Pancreas (tissue), 10 donors: ENCODE measurements around the gene BTBD19. TPM values are rescaled to one million over a fixed set of nuclear protein-coding genes. Genes with fewer than 3 reads are reported as not detected.

Source experiments
- ATAC-seq, 4 donors: fragments of 200-7000 bp; cut with Tn5 transposase; one replicate each; pipeline versions ENCODE4 v1.8.0 to v1.9.1; 2020; ENCODE audit warnings: mild to moderate bottlenecking in 4 of 4, moderate library complexity in 4 of 4
- DNase-seq, 6 donors: peaks; one replicate each; pipeline ENCODE4 v3.0.0-alpha.2; 2020
- FAIRE-seq: peaks from 2 replicates; lab custom pipeline; 2012; peaks lifted over from hg19 to GRCh38; lab: Jason Lieb, UNC
- H3K27ac ChIP-seq, 4 donors: fragments of 200-600 bp; sonication (generic); 1 replicate in 3 of 4; 2 replicates in 1 of 4; pipeline versions ENCODE4 v1.5.0 to v1.8.0; 2020
- H3K27me3 ChIP-seq, 4 donors: fragments of 200-600 bp; one replicate each; pipeline ENCODE4 v1.8.0; 2021
- H3K36me3 ChIP-seq, 3 donors: fragments of 200-600 bp; sonication (generic) in 1 of 3; one replicate each; pipeline versions ENCODE4 v1.5.0 to v1.8.0; 2020 to 2021
- H3K4me1 ChIP-seq, 3 donors: fragments of 200-600 bp; one replicate each; pipeline ENCODE4 v1.8.0; 2021
- H3K4me3 ChIP-seq, 4 donors: fragments of 200-600 bp; sonication (generic) in 2 of 4; one replicate each; pipeline versions ENCODE4 v1.5.0 to v1.8.0; 2020 to 2021
- H3K9me3 ChIP-seq, 4 donors: fragments of 200-600 bp; one replicate each; pipeline ENCODE4 v1.8.0; 2021
- WGBS, 2 donors: extraction: QIAGEN DNeasy Blood & Tissue Kit; methylation state at CpG; one replicate each; pipeline ENCODE4 v1.1.7; 2013; 5-methylcytosine and 5-hydroxymethylcytosine counted together
- intact Hi-C, 3 donors: fragments of 100-400 bp; cut with DNase I; formaldehyde crosslinking; loops; one replicate each; pipeline versions ENCODE4 v1.11.1 to v1.14.2; 2022
- polyA plus RNA-seq, 2 donors: library from polyadenylated mRNA; stranded (reverse); fragments of 200-250 nt; gene quantifications; one replicate each; pipeline ENCODE4 v1.2.3, GENCODE V29; 2013
- total RNA-seq, 6 donors: library from RNA; stranded (reverse); fragmentation: NEBNext Ultra II Directional in 4 of 6; extraction: Animal tissue kit (Norgen Biotek cat#: 25700) in 4 of 6; gene quantifications; one replicate each; pipeline versions ENCODE4 v1.2.1 to v1.2.4, GENCODE V29; 2021 to 2023
- TF ChIP-seq, protein P1 (sequence below), 4 donors: fragments of 200-600 bp; sonication (generic) in 3 of 4; IDR thresholded peaks; one replicate each; pipeline versions ENCODE4 v1.5.0 to v1.8.0; 2021; ENCODE audit warnings: antibody characterized with exemption in 4 of 4
- donor health status: healthy with polysubstance abuse.
- donor health status: DM: no; HTN: no; CAD: no; lungs with moderate emphysema.
- donor health status: DM: no; HTN: no; CAD: no.
- donor health status: control.
- donor health status: control.
- donor health status: Bipolar disorder and iron deficiency.
- donor health status: DM: yes; HTN: yes; CAD: no.
- donor health status: DM: no; HTN: no; CAD: no.
- donor health status: DM: no; HTN: no; CAD: no.
- donor health status: DM: yes; HTN: yes; CAD: no.

BTBD19 gene
- total and polyA plus RNA-seq, 8 donors = 0.91 to 5.7 (median 2.6) TPM

DNA sequence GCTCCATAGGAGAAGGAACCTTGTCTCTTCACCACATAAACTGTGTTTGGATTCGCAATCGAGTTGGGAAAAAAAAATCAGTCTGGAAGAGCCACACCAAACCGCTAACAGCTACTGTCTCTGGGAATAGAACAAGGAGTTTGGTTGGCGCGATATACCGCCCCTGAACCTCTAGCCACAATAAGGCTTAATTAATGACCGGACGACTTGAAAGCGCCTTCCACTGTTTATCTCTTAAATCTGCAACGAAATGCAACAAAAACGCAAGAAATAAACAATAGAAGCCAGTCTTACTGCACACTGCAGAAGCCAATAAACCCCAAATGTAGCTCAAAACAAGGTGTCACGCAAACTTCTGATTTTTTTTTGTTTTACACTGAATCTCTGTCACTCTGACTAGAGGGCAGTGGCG is 10.9 kb downstream of the BTBD19 start:
- intact Hi-C loops = no loop called here
- Histone ChIP-seq H3K4me1 (peaks cover 0 to 7% (median 0%) of the 10 kb centered on the region in 3 donors), H3K36me3 (no peaks in the 10 kb centered on the region), H3K27me3 (no peaks in the 10 kb centered on the region), H3K4me3 (peak overlapping the region in 2 of 4 donors; percentile 48 to 62), H3K27ac (peak overlapping the region; percentile 89 to 99 (median 96)), H3K9me3 (no peaks in the 10 kb centered on the region)
- TF ChIP-seq, protein P1, sequence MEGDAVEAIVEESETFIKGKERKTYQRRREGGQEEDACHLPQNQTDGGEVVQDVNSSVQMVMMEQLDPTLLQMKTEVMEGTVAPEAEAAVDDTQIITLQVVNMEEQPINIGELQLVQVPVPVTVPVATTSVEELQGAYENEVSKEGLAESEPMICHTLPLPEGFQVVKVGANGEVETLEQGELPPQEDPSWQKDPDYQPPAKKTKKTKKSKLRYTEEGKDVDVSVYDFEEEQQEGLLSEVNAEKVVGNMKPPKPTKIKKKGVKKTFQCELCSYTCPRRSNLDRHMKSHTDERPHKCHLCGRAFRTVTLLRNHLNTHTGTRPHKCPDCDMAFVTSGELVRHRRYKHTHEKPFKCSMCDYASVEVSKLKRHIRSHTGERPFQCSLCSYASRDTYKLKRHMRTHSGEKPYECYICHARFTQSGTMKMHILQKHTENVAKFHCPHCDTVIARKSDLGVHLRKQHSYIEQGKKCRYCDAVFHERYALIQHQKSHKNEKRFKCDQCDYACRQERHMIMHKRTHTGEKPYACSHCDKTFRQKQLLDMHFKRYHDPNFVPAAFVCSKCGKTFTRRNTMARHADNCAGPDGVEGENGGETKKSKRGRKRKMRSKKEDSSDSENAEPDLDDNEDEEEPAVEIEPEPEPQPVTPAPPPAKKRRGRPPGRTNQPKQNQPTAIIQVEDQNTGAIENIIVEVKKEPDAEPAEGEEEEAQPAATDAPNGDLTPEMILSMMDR (IDR thresholded peaks at IDR 0.05) = no peak
- DNase-seq (peak in 2 of 6 donors; percentile 6 to 16), ATAC-seq (peak; percentile 2 to 39 (median 14)), FAIRE-seq (no peak)
- WGBS, 2 donors = 0% methylated on average over 13 of the region's 13 CpGs

DNA sequence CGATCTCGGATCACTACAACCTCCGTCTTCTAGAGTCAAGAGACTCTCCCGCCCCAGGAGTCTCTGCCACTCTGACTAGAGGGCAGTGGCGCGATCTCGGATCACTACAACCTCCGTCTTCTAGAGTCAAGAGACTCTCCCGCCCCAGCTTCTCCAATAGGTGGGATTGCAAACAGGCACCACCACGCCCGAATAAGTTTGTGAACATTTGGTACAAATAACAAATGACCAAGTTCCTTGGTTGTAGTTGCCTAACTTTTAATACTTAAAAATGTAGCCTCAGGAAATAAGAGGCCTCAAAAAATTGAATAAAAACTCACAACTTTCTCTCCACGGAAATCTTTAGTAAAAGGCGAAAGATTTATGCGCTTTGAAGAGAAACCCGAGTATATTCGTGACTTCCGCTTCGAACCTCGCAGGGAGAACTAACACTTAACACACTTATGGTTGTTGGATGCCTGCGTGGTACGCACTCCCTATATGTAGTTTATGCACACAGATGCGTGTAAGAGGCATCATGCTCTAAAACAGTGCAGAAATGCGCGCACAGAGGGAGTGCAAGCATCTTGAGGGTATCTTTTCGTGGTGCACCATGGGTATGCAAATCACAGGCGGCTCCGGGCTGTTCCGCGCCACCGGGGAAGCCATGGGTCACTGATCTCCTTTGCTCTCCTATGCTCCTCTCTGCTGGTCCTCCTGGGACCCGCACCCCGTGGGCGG is 11.4 kb downstream of the BTBD19 start:
- Histone ChIP-seq H3K4me1 (peaks cover 0 to 2% (median 0%) of the 10 kb centered on the region in 3 donors), H3K27ac (peak overlapping the region; percentile 89 to 99 (median 96)), H3K4me3 (peak overlapping the region; percentile 32 to 62 (median 52)), H3K9me3 (no peaks in the 10 kb centered on the region), H3K36me3 (no peaks in the 10 kb centered on the region), H3K27me3 (no peaks in the 10 kb centered on the region)
- DNase-seq (peak; percentile 70 to 92 (median 81)), FAIRE-seq (peak; percentile 92), ATAC-seq (peak; percentile 90 to 94 (median 92))
- intact Hi-C loops = no loop called here
- TF ChIP-seq, protein P1 (IDR thresholded peaks at IDR 0.05) = no peak
- 1% methylated on average over 33 of the region's 33 CpGs for WGBS, 2 donors

DNA sequence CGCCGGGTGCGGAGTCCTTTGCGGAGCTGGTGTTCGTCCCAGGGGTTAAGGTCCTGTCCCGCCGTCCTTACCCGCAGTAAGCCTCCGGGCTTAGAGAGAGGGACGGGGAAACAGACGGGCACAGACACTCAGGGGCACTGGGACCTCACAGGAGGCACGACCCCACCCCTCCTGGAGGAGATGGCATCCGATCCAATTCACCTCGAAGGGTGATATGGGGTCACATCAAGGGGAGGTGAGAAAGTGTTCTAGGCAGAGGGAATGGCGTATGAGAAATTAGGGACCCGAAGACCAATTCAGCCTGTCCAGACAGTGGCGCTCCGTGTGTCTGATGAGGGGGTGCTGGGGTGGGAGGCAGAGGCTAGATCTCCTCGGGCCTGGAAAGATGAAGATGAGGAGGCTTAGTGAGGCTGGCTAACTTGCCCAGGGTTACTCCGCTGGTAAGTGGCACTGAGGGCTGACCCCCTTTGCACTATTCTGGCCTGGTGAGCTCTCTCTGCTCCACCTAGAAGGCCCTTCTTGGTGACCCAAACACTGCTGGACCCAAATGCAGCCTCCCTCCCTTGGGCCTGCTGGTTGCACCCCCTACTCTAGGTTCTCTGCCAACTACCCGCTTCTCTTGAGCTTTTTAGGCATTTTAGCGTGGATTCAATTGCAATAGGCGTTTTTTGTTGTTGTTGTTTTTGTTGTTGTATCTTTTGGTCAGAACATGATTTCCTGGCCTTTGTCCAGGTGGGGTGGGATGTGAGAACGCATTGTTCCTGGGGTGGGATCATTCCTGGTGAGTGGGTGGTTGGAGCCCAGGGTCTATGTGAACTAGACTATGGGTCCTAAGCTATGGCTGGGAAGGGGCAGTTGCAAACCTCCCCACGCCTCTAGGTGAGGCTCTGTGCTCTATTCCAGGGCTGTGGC is 12.3 kb downstream of the BTBD19 start:
- peak overlapping the region; percentile 32 to 62 (median 52) for H3K4me3 ChIP-seq
- TF ChIP-seq, protein P1 (IDR thresholded peaks at IDR 0.05) = no peak
- no peaks in the 10 kb centered on the region for H3K9me3 ChIP-seq
- H3K4me1 ChIP-seq = no peaks in the 10 kb centered on the region
- peak; percentile 18 to 33 (median 26) for ATAC-seq
- peak overlapping the region; percentile 89 to 99 (median 96) for H3K27ac ChIP-seq
- WGBS, 2 donors = 20 to 21% methylated on average over 25 of the region's 25 CpGs
- FAIRE-seq = no peak
- no peaks in the 10 kb centered on the region for H3K27me3 ChIP-seq
- peak in 3 of 6 donors; percentile 32 to 35 (median 33) for DNase-seq
- intact Hi-C loops = no loop called here
- no peaks in the 10 kb centered on the region for H3K36me3 ChIP-seq

DNA sequence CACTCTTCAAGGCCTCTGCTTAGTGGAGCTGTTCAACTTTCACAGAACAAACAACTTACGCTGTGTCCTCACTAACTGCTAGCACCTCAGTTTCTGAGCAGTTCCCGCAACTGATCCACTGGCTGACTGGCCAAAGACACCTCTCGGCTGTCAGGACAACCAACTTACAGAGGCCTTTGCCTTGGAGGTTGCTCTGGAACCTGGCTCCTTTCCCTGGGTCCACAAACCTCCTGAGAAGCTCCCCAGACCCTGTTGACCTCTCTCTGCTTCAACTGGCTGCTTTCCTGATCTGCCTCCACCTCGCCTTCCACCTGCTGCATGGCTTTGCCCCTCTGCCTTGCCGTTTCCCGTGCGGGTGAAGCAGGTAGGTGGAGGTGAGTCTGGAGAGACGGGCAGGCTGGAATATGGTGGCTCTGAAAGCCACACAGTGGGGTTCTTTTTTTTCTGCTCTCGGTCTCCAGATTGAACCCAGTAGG is 13.0 kb downstream of the BTBD19 start:
- no peak overlapping the region for H3K4me3 ChIP-seq
- ATAC-seq = no peak

More for the DNA sequence above, 13.0 kb downstream of the BTBD19 start:
- FAIRE-seq (no peak), DNase-seq (peak in 2 of 6 donors; percentile 28 to 52)
- WGBS, 2 donors = 75 to 88% methylated on average over 9 of the region's 9 CpGs
- intact Hi-C loops = no loop called here
- Histone ChIP-seq H3K27me3 (no peaks in the 10 kb centered on the region), H3K9me3 (no peaks in the 10 kb centered on the region), H3K4me1 (no peaks in the 10 kb centered on the region), H3K36me3 (no peaks in the 10 kb centered on the region), H3K27ac (no peak overlapping the region)
- TF ChIP-seq, protein P1 (IDR thresholded peaks at IDR 0.05) = no peak
